HG03457 (cell line): Measurements from ENCODE around the gene HNRNPCL4.
"Not testable (repeated sequence)": the region's sequence is repeated elsewhere in the genome, so short reads cannot be mapped to it uniquely, and the experiment has no call there.

Experiments
- ATAC-seq: cut with Tn5 transposase; IDR thresholded peaks from one replicate; pipeline ENCODE4 v1.9.1; 2021; ENCODE audit warnings: moderate number of reproducible peaks; ENCODE audit not compliant: unreplicated experiment

HNRNPCL4 gene

GRCh38 chr1:13165531-13165930 lies at the start of gene HNRNPCL4:
TSS of gene HNRNPCL4 (minus strand) at chr1:13165631. CDS start at chr1:13165467, 164 bp downstream.
- ATAC-seq = not testable (repeated sequence)

DNA sequence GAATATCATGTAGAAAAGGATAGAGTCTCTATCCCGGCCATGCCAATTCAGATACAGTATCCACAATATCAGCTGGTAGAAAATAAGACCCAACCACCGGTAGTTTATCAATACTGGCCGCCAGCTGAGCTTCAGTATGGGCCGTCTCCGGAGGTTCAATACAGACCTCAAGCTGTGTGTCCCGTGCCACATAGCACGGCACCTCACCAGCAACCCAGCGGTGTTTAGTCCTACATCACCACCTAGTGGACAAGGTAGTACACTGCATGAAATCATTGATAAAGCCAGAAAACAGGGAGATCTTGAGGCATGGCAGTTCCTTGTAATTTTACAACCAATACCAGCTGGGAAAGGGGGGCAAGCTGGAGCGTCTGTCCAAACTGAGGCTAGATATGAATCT lies 43.3 kb upstream of the HNRNPCL4 start:
- not testable (repeated sequence) for ATAC-seq

DNA sequence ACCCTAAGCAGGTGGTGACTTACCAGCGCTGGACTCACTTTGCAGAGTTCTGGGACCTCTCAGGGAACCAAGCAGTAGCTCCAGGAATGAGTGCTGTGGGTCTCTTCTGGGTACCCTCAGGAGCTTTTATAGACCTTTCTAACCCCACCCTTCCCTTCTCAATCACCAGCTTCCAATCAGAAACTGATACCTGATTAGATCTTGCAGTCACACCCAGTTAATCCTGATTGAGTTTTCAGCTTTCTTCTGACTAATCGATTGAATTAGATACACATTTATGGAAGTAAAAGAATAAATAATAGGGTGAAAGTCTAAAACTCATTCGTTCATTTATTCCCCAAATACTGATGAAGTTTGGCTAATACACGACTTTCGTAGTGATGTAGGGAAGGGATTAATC lies 35.9 kb upstream of the HNRNPCL4 start, which contains the start of gene PRAMEF13:
TSS of gene PRAMEF13 (minus strand) at position 101 of the 400 bp plus-strand sequence. CDS start 1,820 bp downstream, outside the sequence.
- not testable (repeated sequence) for ATAC-seq

GRCh38 chr1:13171548-13171947 lies 6.1 kb upstream of the HNRNPCL4 start, which contains the start of gene PRAMEF9:
TSS of gene PRAMEF9 (plus strand) at chr1:13171848. CDS start at chr1:13175281, 3,433 bp downstream.
- ATAC-seq = not testable (repeated sequence)

DNA sequence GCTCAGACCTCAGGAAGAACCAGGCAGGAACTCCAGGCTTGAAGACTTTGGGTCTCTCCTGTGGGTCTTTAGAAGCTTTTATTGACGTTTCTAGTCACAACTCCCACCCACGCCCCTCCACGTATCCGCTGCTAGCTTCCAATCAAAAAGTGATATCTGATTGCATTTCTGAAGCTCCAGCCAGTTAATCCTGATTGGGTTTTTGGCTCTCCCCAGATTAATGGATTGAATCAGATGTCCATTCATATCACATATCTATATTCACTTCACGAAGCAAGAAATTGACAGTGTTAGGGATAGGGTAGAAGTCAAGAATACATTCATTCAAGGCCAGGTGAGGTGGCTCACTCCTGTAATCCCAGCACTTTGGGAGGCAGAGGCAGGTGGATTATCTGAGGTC lies 9.5 kb downstream of the HNRNPCL4 start, which contains the start of gene PRAMEF26:
TSS of gene PRAMEF26 (minus strand) at position 101 of the 400 bp plus-strand sequence. CDS start 2,914 bp downstream, outside the sequence.
- not testable (repeated sequence) for ATAC-seq

DNA sequence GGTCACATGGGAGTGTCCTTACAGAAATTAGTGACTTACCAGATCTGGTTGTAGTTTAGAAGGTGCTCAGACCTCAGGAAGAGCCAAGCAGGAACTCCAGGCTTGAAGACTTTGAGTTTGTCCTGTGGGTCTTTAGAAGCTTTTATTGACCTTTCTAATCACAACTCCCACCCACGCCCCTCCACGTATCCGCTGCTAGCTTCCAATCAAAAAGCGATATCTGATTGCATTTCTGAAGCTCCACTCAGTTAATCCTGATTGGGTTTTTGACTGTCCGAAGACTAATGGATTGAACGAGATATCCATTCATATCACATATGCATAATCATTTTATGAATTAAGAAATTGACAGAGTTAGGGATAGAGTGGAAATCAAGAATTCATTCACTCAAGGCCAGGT lies 48.7 kb downstream of the HNRNPCL4 start, which contains the start of gene HNRNPCL2:
TSS of gene HNRNPCL2 (minus strand) at position 101 of the 400 bp plus-strand sequence. CDS start 454 bp downstream, outside the sequence.
- ATAC-seq = not testable (repeated sequence)
